ENCODE results near the gene CPTP. TPM values are rescaled to one million over a fixed set of nuclear protein-coding genes. Genes with fewer than 3 reads are reported as not detected.

The CPTP gene
- total RNA-seq, 1 experiment from 2014 or later = 14.0 TPM

DNA sequence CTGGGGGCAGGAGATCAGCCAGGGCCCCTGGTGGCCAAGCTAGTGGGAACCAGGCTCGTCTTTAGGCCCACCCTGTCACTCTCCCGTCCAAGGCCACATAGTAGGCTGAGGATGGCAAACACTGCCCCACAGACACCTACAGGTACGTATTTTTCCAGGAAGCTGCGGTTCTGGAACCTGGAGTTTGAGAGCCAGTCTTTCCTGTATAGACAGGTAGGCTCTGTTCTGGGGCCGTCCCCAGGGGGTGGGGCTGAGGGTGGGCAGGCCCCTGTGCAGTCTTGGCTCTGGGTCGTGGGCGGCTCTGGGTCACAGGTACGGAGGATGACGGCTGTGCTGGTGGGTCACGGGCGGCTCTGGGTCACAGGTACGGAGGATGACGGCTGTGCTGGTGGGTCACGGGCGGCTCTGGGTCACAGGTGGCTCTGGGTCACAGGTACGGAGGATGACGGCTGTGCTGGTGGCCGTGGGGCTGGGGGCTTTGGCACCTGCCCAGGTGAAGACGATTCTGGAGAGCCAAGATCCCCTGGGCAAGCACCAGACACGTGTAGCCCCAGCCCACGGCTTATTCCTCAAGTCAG is 14.0 kb upstream of the CPTP start:
- Histone ChIP-seq H3K27ac (ENCODE audit: insufficient read length, low read depth, low read length) (no peak overlapping the region), H3K14ac (ENCODE audit: insufficient read depth, low read length) (no peak overlapping the region), H3K4me2 (ENCODE audit: insufficient read depth, insufficient read length, low read length) (no peak overlapping the region), H2AFZ (ENCODE audit: low read length) (no peak overlapping the region), H3K9ac (ENCODE audit: extremely low read depth, insufficient read length, low read length) (no peak overlapping the region), H2BK5ac (ENCODE audit: insufficient read length, low read length) (no peak overlapping the region), H3K79me1 (ENCODE audit: insufficient read depth, low read depth, low read length, poor library complexity, severe bottlenecking) (no peaks in the 10 kb centered on the region), H3K79me2 (ENCODE audit: insufficient read depth, low read length) (no peaks in the 10 kb centered on the region), H3K23me2 (ENCODE audit: insufficient read length, low read depth, low read length, poor library complexity, severe bottlenecking) (peaks cover 15% of the 10 kb centered on the region), H3T11ph (ENCODE audit: low read length) (no peak overlapping the region), H2BK12ac (ENCODE audit: insufficient read length, low read depth, low read length) (no peak overlapping the region), H3K56ac (ENCODE audit: insufficient read length, low read depth, low read length) (no peak overlapping the region), H2AK5ac (ENCODE audit: insufficient read length, low read length) (no peak overlapping the region), H3K18ac (ENCODE audit: insufficient read length, low read depth, low read length) (no peak overlapping the region), H4K20me1 (ENCODE audit: control insufficient read depth, insufficient read depth, insufficient read length) (no peaks in the 10 kb centered on the region), H4K8ac (replicated peaks; ENCODE audit: insufficient read length, low read depth, low read length) (no peak overlapping the region), H3K27me3 (ENCODE audit: insufficient read depth, low read length) (no peaks in the 10 kb centered on the region), H2BK15ac (ENCODE audit: low read depth, low read length) (no peak overlapping the region), H3K23ac (ENCODE audit: insufficient read length, low read depth, low read length) (no peak overlapping the region), H2BK20ac (ENCODE audit: low read depth, low read length, poor library complexity, severe bottlenecking) (no peak overlapping the region), H3K4me1 (ENCODE audit: insufficient read depth, low read length) (peaks cover 5% of the 10 kb centered on the region; the same call in 1 of the 2 replicates), H2BK120ac (ENCODE audit: low read depth, low read length, poor library complexity, severe bottlenecking) (no peak overlapping the region), H3K9me3 (ENCODE audit: control insufficient read depth, low read depth, low read length) (no peaks in the 10 kb centered on the region), H4K5ac (ENCODE audit: insufficient read length, low read depth, low read length) (no peak overlapping the region), H3K4ac (ENCODE audit: low read depth, low read length) (no peak overlapping the region), H4K91ac (ENCODE audit: insufficient read length, low read depth, low read length) (no peak overlapping the region)
- H3K27me3 Mint-ChIP-seq (ENCODE audit: low read depth) = peaks cover 3% of the 10 kb centered on the region; the same call in 1 of the 2 replicates
- H3K4me3 Mint-ChIP-seq = peak overlapping the region; percentile 29 to 80; a peak in 4 of 5 replicates
- H3K27ac Mint-ChIP-seq = no peak overlapping the region
- no peak for DNase-seq
- no CpG with 5 or more reads among the region's 21 CpGs for WGBS (ENCODE audit: extremely low coverage, insufficient read length, low lambda C conversion rate)
- TF ChIP-seq, protein P1, sequence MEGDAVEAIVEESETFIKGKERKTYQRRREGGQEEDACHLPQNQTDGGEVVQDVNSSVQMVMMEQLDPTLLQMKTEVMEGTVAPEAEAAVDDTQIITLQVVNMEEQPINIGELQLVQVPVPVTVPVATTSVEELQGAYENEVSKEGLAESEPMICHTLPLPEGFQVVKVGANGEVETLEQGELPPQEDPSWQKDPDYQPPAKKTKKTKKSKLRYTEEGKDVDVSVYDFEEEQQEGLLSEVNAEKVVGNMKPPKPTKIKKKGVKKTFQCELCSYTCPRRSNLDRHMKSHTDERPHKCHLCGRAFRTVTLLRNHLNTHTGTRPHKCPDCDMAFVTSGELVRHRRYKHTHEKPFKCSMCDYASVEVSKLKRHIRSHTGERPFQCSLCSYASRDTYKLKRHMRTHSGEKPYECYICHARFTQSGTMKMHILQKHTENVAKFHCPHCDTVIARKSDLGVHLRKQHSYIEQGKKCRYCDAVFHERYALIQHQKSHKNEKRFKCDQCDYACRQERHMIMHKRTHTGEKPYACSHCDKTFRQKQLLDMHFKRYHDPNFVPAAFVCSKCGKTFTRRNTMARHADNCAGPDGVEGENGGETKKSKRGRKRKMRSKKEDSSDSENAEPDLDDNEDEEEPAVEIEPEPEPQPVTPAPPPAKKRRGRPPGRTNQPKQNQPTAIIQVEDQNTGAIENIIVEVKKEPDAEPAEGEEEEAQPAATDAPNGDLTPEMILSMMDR (conservative IDR thresholded peaks at IDR 0.05) = no peak
- peaks cover 7 to 34% (median 31%) of the 10 kb centered on the region in 3 experiments for H3K36me3 Mint-ChIP-seq (ENCODE audit: insufficient read depth in 1 of 3, low read depth in 3 of 3)
- H3K9me3 Mint-ChIP-seq = no peaks in the 10 kb centered on the region; a peak in 1 of 5 replicates
- H3K4me1 Mint-ChIP-seq = peaks cover 16 to 26% of the 10 kb centered on the region in 2 experiments
